OCI-LY1 (cell line): ENCODE data around the gene CISD2.

Experiments used
- CTCF ChIP-seq: fragments of 200-600 bp; sonication (generic), shearing (Covaris generic); IDR thresholded peaks from 2 replicates; pipeline ENCODE4 v1.5.1; 2017; ENCODE audit warnings: mild to moderate bottlenecking, antibody characterized with exemption, low read length, moderate library complexity, mixed read lengths
- EZH2 ChIP-seq: fragments of 200-600 bp; sonication (generic), shearing (Covaris generic); IDR thresholded peaks from 2 replicates; pipeline ENCODE4 v1.8.0; 2017; ENCODE audit warnings: borderline replicate concordance, mixed run types, mild to moderate bottlenecking, antibody characterized with exemption, low read length, moderate library complexity, mixed read lengths

- TF ChIP-seq CTCF (no peak), EZH2 (no peak)
Observed at GRCh38 chr4:102819588-102820365, 49.0 kb upstream of the CISD2 start.
